GM19351 (cell line): Measurements from ENCODE around the gene AADACL4.

Source experiments
- ATAC-seq: cut with Tn5 transposase; IDR thresholded peaks from one replicate; pipeline ENCODE4 v1.9.1; 2021; ENCODE audit warnings: mild to moderate bottlenecking, moderate library complexity; ENCODE audit not compliant: unreplicated experiment

AADACL4 gene

GRCh38 chr1:12643785-12644184, at the start of gene AADACL4:
Gene AADACL4, plus strand, starts transcription at chr1:12644085. Its CDS starts 462 bp downstream, at chr1:12644547.
- no peak for ATAC-seq

GRCh38 chr1:12594490-12594889, 49.4 kb upstream of the AADACL4 start:
- no peak for ATAC-seq

GRCh38 chr1:12594966-12595756, 48.7 kb upstream of the AADACL4 start:
- no peak for ATAC-seq

- ATAC-seq = no peak
These were observed 48.2 kb upstream of the AADACL4 start for GRCh38 chr1:12595757-12596006.

- no peak for ATAC-seq
These were observed 47.7 kb upstream of the AADACL4 start for GRCh38 chr1:12596007-12596821.

- ATAC-seq = no peak
These were observed 46.1 kb upstream of the AADACL4 start for GRCh38 chr1:12597792-12598191.

GRCh38 chr1:12598974-12599373, 44.9 kb upstream of the AADACL4 start:
- ATAC-seq = no peak

- ATAC-seq = no peak
These were observed 44.2 kb upstream of the AADACL4 start for GRCh38 chr1:12599657-12600056.

- ATAC-seq = no peak
These were observed 43.5 kb upstream of the AADACL4 start for GRCh38 chr1:12600335-12600734.

- ATAC-seq = no peak
These were observed 42.8 kb upstream of the AADACL4 start for GRCh38 chr1:12600880-12601633.

- no peak for ATAC-seq
These were observed 41.9 kb upstream of the AADACL4 start for GRCh38 chr1:12601700-12602658.

- no peak for ATAC-seq
These were observed 41.2 kb upstream of the AADACL4 start for GRCh38 chr1:12602659-12603024.

GRCh38 chr1:12603224-12603623, 40.7 kb upstream of the AADACL4 start:
- ATAC-seq = no peak

- peak; percentile 75 for ATAC-seq
These were observed 39.6 kb upstream of the AADACL4 start for GRCh38 chr1:12604114-12604874.

- no peak for ATAC-seq
These were observed 38.9 kb upstream of the AADACL4 start for GRCh38 chr1:12604986-12605385.

GRCh38 chr1:12607263-12607662, 36.6 kb upstream of the AADACL4 start:
- no peak for ATAC-seq

- ATAC-seq = no peak
These were observed 35.5 kb upstream of the AADACL4 start for GRCh38 chr1:12608311-12608957.

GRCh38 chr1:12609469-12610003, 34.3 kb upstream of the AADACL4 start:
- ATAC-seq = no peak

GRCh38 chr1:12610305-12610935, 33.5 kb upstream of the AADACL4 start:
- ATAC-seq = no peak
